ENCODE results near the gene TMEM59L.

GRCh38 chr19:18599485-18599884 lies 13.2 kb upstream of the TMEM59L start:
- no peak for TF ChIP-seq CTCF (IDR thresholded peaks at IDR 0.05)
- no peak for TF ChIP-seq POLR2A (IDR thresholded peaks at IDR 0.05)

Data from breast epithelium (tissue), 3 donors.